Inflammatory macrophage (primary cell): ENCODE results near the gene NPEPPS.
A peak's percentile ranks its signal among the peaks of the same experiment; 100 is the strongest.
"Not testable (repeated sequence)": the region's sequence is repeated elsewhere in the genome, so short reads cannot be mapped to it uniquely, and the experiment has no call there.

Source experiments
- DNase-seq, 2 donors: peaks; one replicate each; pipeline ENCODE4 v3.0.0-alpha.2; 2020 to 2022
- total RNA-seq, 18 experiments: gene quantifications; one replicate each; lab custom pipeline; 2026; ENCODE audit warnings: mixed read lengths in 6 of 18, inconsistent platforms in 2 of 18; lab: John Stamatoyannopoulos, UW

The NPEPPS gene, protein sequence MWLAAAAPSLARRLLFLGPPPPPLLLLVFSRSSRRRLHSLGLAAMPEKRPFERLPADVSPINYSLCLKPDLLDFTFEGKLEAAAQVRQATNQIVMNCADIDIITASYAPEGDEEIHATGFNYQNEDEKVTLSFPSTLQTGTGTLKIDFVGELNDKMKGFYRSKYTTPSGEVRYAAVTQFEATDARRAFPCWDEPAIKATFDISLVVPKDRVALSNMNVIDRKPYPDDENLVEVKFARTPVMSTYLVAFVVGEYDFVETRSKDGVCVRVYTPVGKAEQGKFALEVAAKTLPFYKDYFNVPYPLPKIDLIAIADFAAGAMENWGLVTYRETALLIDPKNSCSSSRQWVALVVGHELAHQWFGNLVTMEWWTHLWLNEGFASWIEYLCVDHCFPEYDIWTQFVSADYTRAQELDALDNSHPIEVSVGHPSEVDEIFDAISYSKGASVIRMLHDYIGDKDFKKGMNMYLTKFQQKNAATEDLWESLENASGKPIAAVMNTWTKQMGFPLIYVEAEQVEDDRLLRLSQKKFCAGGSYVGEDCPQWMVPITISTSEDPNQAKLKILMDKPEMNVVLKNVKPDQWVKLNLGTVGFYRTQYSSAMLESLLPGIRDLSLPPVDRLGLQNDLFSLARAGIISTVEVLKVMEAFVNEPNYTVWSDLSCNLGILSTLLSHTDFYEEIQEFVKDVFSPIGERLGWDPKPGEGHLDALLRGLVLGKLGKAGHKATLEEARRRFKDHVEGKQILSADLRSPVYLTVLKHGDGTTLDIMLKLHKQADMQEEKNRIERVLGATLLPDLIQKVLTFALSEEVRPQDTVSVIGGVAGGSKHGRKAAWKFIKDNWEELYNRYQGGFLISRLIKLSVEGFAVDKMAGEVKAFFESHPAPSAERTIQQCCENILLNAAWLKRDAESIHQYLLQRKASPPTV
- 62.1 to 152 (median 90.1) reads per million in 18 experiments for total RNA-seq

DNA sequence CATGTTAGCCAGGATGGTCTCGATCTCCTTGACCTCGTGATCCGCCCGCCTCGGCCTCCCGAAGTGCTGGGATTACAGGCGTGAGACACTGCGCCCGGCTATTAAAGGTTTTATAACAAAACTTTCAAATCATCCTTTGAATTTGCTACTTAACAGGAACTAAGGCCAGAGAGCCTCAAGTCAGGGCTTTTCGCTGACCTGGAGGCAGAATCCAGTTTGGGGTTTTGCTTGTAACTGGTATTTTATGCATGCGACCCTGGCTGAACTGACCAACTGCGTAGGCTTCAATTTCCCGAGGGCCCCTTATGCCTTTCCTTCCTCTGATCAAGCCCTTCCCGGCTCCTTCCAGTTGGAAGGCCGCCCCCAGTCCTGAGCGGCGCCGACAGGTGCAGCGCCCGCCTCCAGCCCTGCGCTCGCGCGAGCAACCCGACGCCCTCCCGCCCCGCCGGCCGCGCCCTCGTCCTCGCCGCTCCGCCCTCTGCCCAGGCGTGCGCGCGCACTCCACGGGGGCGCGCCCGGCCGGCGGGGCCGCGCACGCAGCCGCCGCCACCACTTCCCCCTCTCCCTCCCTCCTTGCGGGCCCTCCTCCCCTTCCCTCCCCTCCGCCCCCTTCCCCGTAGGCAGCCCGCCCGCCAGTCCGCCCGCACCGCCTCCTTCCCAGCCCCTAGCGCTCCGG, at the start of gene NPEPPS:
NPEPPS (plus strand) TSS at position 552 of the 676 bp plus-strand sequence. CDS start 193 bp downstream, outside the sequence.
- DNase-seq, result peak; percentile 65 to 81

GRCh38 chr17:47491841-47492212, 39.1 kb upstream of the NPEPPS start:
- peak in 1 of 2 donors; percentile 7 for DNase-seq

DNA sequence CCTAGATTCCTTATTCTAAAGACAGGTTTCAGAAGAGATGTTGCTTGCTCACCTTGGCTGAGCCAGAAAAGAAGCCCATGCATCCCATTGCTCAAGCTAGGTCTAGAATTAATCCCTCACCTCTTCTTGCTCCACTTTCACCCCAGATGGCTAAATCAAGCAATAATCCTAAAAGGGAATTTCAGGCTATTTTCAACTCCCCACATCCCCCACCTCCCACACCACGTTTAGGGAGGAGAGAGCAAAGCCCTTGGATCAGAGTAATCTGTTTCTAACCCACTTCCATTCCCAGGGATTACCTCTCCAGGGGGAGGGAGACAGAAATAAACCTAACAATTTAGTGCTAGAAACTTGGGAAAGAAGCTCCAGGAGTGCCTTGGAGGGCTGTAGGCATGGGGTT, 31.8 kb upstream of the NPEPPS start:
- not testable (repeated sequence) for DNase-seq

GRCh38 chr17:47499494-47499893, 31.4 kb upstream of the NPEPPS start:
- not testable (repeated sequence) for DNase-seq

- DNase-seq, result peak; percentile 13 to 30
Observed at GRCh38 chr17:47500620-47501019, 30.3 kb upstream of the NPEPPS start.

DNA sequence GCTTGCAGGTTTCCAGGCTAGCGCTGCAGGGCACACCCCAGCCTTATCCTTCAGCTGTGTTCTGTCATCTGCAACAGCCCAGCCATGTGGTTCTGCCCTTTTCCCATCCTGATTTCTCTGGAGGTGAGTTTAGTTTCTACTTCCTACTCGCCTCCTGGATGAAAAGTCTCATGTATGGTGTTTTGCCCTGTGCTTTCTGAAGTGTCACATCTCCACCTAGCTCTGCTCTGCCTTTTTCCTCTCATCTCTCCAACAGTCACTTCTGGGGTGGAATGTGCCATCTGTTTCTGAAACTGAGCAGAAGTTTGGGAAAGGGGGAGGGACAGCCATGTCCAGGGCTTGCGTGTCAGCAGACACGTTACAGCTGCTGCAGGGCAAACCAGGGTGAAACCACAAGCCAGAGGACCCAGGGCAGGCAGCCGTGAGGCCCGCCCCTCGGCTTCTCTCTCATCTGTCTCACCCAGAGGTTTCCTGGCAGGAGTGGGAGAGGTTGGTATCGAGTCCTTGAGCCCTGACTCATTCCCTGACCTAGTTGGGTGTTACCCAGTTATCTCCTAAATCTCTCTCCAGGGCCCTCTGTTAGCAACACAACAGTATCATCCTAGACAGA, 28.7 kb upstream of the NPEPPS start:
- not testable (repeated sequence) for DNase-seq

- DNase-seq, result peak; percentile 1 to 2
Observed at GRCh38 chr17:47502776-47503455, 28.0 kb upstream of the NPEPPS start.

DNA sequence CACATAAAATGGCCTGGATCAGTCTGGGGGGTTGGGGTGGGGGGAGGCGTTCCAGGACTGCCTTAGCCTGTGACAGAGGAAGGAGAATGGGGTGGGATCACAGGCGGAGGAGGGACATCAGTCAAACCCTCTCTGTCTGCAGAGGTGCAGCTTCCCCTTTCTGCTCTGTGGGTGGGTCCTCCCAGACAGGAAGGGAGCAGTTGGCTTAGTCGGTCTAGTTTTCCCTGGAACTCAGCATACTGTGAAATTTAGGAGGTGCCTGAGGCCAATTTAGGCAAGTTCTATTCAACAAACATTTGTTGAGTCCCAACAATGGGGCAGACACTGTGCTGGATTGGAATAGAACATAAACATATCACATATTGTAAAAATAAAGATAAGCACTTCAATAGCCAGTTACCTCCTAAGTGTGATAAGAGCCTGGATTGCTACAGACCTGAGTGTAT, 19.2 kb upstream of the NPEPPS start:
- peak; percentile 53 to 73 for DNase-seq

GRCh38 chr17:47513301-47513700, 17.6 kb upstream of the NPEPPS start:
- DNase-seq, result not testable (repeated sequence)

DNA sequence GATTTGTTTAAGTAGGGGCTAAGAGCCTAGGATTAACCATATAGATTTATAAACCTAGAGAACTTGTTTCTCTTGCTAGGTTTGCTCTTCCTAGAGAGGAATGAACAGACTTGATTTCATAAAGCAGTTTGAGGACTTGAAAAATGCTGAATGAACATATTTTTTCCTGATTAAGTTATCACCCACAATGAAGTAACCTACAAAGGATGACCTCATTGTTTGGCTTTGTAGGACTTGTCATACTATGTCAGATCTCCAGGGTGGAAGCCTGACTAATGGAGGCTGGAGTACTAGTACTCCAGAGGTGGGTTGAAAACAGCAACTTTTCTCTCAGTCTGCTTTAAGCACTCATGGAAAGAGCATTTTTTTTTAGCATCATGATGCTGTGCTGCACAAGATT, 12.0 kb upstream of the NPEPPS start:
- DNase-seq, result peak in 1 of 2 donors; percentile 5

DNA sequence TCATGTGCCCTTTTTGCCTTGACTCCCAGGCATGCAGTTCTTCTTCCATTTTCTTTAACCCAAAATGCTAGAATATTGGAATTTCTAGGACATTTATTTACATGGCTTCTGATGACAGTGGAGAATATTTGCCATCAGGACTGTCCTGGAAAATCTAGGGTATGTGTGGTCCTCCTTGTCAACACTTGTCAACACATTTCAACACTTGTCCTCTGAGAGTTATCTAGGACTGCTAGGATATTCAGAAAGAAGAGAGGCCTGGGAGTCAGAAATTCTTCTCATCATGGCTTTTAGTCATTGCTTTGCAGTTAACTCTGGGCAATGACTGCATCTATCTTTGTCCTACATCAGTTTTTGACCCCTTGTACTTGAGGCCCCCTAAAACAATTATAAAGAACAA, 11.5 kb upstream of the NPEPPS start:
- DNase-seq, result not testable (repeated sequence)

GRCh38 chr17:47520279-47520678, 10.6 kb upstream of the NPEPPS start:
- not testable (repeated sequence) for DNase-seq

- DNase-seq, result not testable (repeated sequence)
Observed at GRCh38 chr17:47521434-47521833, 9.5 kb upstream of the NPEPPS start.

GRCh38 chr17:47522341-47522740, 8.6 kb upstream of the NPEPPS start:
- DNase-seq, result not testable (repeated sequence)

- DNase-seq, result not testable (repeated sequence)
Observed at GRCh38 chr17:47531233-47531820, 419 bp downstream of the NPEPPS start.

- not testable (repeated sequence) for DNase-seq
Observed at GRCh38 chr17:47539085-47539484, 8.2 kb downstream of the NPEPPS start.

DNA sequence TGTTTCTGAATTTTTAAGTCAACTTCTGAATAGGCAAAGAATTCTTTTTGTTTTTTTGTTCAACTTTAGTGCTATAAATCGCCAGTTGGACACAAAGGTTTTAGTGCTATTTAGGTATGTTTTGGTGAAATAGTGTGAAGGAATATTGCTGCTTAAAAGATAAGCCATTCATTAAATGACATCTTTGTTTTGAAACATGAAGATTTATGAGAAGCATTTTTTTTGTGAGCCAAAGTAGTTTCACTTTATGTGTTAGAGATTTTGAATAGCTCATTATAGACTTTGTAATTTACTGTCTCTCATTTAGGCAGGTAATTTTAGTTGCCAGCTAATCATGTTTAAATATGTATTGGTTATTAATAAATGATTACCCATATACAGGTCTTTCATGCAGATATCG, 10.8 kb downstream of the NPEPPS start:
- not testable (repeated sequence) for DNase-seq

DNA sequence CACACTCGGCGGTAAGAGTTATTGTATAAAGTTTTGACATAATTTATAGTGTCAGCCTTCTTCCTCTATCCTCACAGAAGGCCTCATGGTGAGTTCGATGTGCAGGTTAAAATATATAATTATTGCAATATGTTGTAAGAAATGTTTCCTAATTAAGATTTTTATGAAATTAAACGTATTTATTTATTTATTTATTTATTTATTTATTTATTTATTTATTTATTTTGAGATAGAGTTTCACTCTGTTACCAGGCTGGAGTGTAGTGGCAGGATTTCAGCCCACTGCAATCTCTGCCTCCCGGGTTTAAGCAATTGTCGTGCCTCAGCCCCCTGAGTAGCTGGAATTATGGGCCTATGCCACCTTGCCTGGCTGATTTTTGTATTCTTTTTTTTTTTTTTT, 13.4 kb downstream of the NPEPPS start:
- DNase-seq, result not testable (repeated sequence)

GRCh38 chr17:47554733-47555132, 23.8 kb downstream of the NPEPPS start:
- DNase-seq, result not testable (repeated sequence)

DNA sequence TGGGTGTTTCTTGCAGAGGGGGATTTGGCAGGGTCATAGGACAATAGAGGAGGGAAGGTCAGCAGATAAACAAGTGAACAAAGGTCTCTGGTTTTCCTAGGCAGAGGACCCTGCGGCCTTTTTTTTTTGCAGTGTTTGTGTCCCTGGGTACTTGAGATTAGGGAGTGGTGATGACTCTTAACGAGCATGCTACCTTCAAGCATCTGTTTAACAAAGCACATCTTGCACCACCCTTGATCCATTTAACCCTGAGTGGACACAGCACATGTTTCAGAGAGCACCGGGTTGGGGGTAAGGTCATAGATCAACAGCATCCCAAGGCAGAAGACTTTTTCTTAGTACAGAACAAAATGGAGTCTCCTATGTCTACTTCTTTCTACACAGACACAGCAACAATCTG, 25.2 kb downstream of the NPEPPS start:
- DNase-seq, result not testable (repeated sequence)

- not testable (repeated sequence) for DNase-seq
Observed at GRCh38 chr17:47560517-47561043, 29.7 kb downstream of the NPEPPS start.
